ENCODE results near the gene SCGB1D2. TPM values are rescaled to one million over a fixed set of nuclear protein-coding genes. Genes with fewer than 3 reads are reported as not detected.

The SCGB1D2 gene
- total and polyA plus RNA-seq, 10 of the 15 experiments (the other 5 are each of a cell fraction or from before 2014, with no cell fraction given), result 0.48 TPM; not detected in 9

DNA sequence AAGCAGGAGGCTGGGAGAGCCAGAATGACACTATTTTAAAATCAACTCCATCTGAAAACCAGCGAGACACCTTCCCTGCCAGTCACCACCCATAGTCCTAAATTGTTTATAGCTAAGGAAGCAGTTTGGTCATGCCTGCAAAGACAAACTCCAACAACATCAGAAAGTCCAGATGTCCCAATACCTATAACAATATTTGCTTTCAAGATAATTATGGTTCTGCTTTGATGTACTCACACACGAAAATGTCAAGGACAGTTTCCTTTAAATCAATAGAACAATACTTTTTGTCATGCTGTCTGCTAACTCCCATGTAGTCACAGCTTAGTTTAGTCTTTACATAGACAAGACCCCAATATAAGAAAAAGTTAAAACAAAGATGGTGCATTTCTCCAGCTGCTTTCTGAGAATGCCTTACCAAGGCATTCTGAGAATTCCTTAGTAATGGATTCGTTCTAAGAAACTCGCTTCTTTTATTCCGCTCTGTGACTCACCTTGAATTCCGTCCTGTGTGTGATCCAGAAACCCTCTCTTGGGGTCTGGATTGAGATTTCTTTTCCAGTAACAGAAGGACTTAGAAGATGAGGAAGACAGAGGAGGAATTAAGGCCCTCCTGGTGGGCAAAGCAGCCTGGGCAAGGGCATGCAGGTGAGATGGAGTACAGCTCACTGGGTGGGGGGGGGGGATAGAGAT lies 18.4 kb downstream of the SCGB1D2 start:
- Histone ChIP-seq H4K20me1 (ENCODE audit: control insufficient read depth, insufficient read depth) (no peaks in the 10 kb centered on the region), H2AFZ (ENCODE audit: control insufficient read depth, low read depth, low read length) (no peak overlapping the region), H3K36me3 (ENCODE audit: control insufficient read depth in 2 of 2, insufficient read depth in 2 of 2, low read length in 1 of 2) (no peaks in the 10 kb centered on the region), H3K79me2 (ENCODE audit: control insufficient read depth, insufficient read depth, low read length) (no peaks in the 10 kb centered on the region), H3K27me3 (replicated peaks in 1 of 2; ENCODE audit: control insufficient read depth in 2 of 2, insufficient read depth in 2 of 2, low read length in 1 of 2) (no peaks in the 10 kb centered on the region; a peak in 1 of 4 replicates), H3K4me3 (no peak overlapping the region), H3K9ac (ENCODE audit: control insufficient read depth, insufficient read depth, low read length) (no peak overlapping the region), H3K4me1 (ENCODE audit: control insufficient read depth, insufficient read depth, low read length) (no peaks in the 10 kb centered on the region), H3K4me2 (ENCODE audit: control insufficient read depth, insufficient read depth) (no peak overlapping the region), H3K27ac (ENCODE audit: control insufficient read depth, insufficient read depth) (no peak overlapping the region), H3K9me3 (replicated peaks; ENCODE audit: control insufficient read depth, insufficient read depth, low read length) (no peaks in the 10 kb centered on the region)
- FAIRE-seq (no peak), DNase-seq (ENCODE audit: low read depth, low spot score) (no peak), ATAC-seq (no peak)
- no TSS peak for BruUV-seq (replicated peaks)
- TF ChIP-seq ZNF384 (IDR thresholded peaks at IDR 0.05; ENCODE audit: borderline replicate concordance, low read depth, low read length), result no peak
- TF ChIP-seq SUPT20H (IDR thresholded peaks at IDR 0.05; ENCODE audit: borderline replicate concordance, control insufficient read depth, low read depth, low read length), result no peak
- TF ChIP-seq EED (IDR thresholded peaks at IDR 0.05; ENCODE audit: low read depth), result no peak
- no peak for TF ChIP-seq BRCA1 (IDR thresholded peaks at IDR 0.05; ENCODE audit: low read depth, low read length)
- no peak for TF ChIP-seq SUZ12 (IDR thresholded peaks at IDR 0.05; ENCODE audit: unreplicated experiment)
- no peak for TF ChIP-seq PBX3 (IDR thresholded peaks at IDR 0.05; ENCODE audit: insufficient replicate concordance, low read depth, low read length)
- no peak for TF ChIP-seq EP300 (IDR thresholded peaks at IDR 0.05; ENCODE audit: borderline replicate concordance in 1 of 2, control insufficient read depth in 1 of 2, low read depth in 2 of 2, low read length in 2 of 2)
- no peak for TF ChIP-seq CREB1 (IDR thresholded peaks at IDR 0.05; ENCODE audit: low read depth)
- TF ChIP-seq RAD51 (IDR thresholded peaks at IDR 0.05), result no peak
- TF ChIP-seq NFYA (IDR thresholded peaks at IDR 0.05; ENCODE audit: borderline replicate concordance, low read depth, low read length), result no peak
- no peak for TF ChIP-seq MTA2 (IDR thresholded peaks at IDR 0.05; ENCODE audit: low read depth)
- TF ChIP-seq SREBF2 (IDR thresholded peaks at IDR 0.05; ENCODE audit: low read length), result no peak
- TF ChIP-seq PAX5 (IDR thresholded peaks at IDR 0.05; ENCODE audit: borderline replicate concordance, low read depth, low read length), result no peak
- TF ChIP-seq, protein P1, sequence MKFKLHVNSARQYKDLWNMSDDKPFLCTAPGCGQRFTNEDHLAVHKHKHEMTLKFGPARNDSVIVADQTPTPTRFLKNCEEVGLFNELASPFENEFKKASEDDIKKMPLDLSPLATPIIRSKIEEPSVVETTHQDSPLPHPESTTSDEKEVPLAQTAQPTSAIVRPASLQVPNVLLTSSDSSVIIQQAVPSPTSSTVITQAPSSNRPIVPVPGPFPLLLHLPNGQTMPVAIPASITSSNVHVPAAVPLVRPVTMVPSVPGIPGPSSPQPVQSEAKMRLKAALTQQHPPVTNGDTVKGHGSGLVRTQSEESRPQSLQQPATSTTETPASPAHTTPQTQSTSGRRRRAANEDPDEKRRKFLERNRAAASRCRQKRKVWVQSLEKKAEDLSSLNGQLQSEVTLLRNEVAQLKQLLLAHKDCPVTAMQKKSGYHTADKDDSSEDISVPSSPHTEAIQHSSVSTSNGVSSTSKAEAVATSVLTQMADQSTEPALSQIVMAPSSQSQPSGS (IDR thresholded peaks at IDR 0.05; ENCODE audit: low read length), result no peak
- TF ChIP-seq MTA3 (IDR thresholded peaks at IDR 0.05; ENCODE audit: borderline replicate concordance, low read length), result no peak
- TF ChIP-seq TCF7 (IDR thresholded peaks at IDR 0.05; ENCODE audit: borderline replicate concordance), result no peak
- TF ChIP-seq, protein P2, sequence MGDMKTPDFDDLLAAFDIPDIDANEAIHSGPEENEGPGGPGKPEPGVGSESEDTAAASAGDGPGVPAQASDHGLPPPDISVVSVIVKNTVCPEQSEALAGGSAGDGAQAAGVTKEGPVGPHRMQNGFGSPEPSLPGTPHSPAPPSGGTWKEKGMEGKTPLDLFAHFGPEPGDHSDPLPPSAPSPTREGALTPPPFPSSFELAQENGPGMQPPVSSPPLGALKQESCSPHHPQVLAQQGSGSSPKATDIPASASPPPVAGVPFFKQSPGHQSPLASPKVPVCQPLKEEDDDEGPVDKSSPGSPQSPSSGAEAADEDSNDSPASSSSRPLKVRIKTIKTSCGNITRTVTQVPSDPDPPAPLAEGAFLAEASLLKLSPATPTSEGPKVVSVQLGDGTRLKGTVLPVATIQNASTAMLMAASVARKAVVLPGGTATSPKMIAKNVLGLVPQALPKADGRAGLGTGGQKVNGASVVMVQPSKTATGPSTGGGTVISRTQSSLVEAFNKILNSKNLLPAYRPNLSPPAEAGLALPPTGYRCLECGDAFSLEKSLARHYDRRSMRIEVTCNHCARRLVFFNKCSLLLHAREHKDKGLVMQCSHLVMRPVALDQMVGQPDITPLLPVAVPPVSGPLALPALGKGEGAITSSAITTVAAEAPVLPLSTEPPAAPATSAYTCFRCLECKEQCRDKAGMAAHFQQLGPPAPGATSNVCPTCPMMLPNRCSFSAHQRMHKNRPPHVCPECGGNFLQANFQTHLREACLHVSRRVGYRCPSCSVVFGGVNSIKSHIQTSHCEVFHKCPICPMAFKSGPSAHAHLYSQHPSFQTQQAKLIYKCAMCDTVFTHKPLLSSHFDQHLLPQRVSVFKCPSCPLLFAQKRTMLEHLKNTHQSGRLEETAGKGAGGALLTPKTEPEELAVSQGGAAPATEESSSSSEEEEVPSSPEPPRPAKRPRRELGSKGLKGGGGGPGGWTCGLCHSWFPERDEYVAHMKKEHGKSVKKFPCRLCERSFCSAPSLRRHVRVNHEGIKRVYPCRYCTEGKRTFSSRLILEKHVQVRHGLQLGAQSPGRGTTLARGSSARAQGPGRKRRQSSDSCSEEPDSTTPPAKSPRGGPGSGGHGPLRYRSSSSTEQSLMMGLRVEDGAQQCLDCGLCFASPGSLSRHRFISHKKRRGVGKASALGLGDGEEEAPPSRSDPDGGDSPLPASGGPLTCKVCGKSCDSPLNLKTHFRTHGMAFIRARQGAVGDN (IDR thresholded peaks at IDR 0.05), result no peak
- TF ChIP-seq STAT1 (conservative IDR thresholded peaks at IDR 0.05), result no peak
- TF ChIP-seq TCF12 (IDR thresholded peaks at IDR 0.05; ENCODE audit: low read depth, low read length), result no peak
- no peak for TF ChIP-seq ZNF274 (IDR thresholded peaks at IDR 0.05; ENCODE audit: insufficient read depth, insufficient read length)
- in situ Hi-C loops (cut with MboI) (no loop called here), intact Hi-C loops (cut with micrococcal nuclease; ENCODE audit: unreplicated experiment) (no loop called here)
- ChIA-PET RAD21 (ENCODE audit: unreplicated experiment) (no interaction called here), SMC1A (ENCODE audit: uncharacterized antibody, unreplicated experiment) (no interaction called here), CTCF (no interaction called here), POLR2A (no interaction called here)
- 16% methylated on average over 6 of the region's 6 CpGs for WGBS (ENCODE audit: insufficient coverage, insufficient replicate concordance, low lambda C conversion rate, missing lambda C conversion rate)
